ENCODE data around the gene UGT1A9. TPM values are rescaled to one million over a fixed set of nuclear protein-coding genes. Genes with fewer than 3 reads are reported as not detected.
"Not testable (repeated sequence)": the region's sequence is repeated elsewhere in the genome, so short reads cannot be mapped to it uniquely, and the experiment has no call there.

Gene UGT1A9
- total and polyA plus RNA-seq, 2 donors: 0.09 to 0.27 TPM

GRCh38 chr2:233654501-233654900, 17.2 kb upstream of the UGT1A9 start:
- Histone ChIP-seq H3K27ac (ENCODE audit: low read depth in 1 of 2, low read length in 1 of 2) (no peak overlapping the region), H3K9me3 (ENCODE audit: control insufficient read depth in 2 of 2, insufficient read depth in 1 of 2, low read length in 1 of 2) (no peaks in the 10 kb centered on the region), H3K4me1 (ENCODE audit: control insufficient read depth in 2 of 2, insufficient read depth in 2 of 2, low read length in 2 of 2) (no peaks in the 10 kb centered on the region), H3K27me3 (ENCODE audit: control insufficient read depth in 2 of 2, insufficient read depth in 1 of 2, low read length in 1 of 2) (no peaks in the 10 kb centered on the region), H3K4me3 (ENCODE audit: low read length in 2 of 2) (no peak overlapping the region), H3K36me3 (ENCODE audit: control insufficient read depth in 2 of 2, insufficient read depth in 2 of 2, low read length in 1 of 2) (no peaks in the 10 kb centered on the region)
- 74% methylated on average over 6 of the region's 6 CpGs for WGBS
- no peak for DNase-seq (ENCODE audit: low read depth in 6 of 9, low spot score in 9 of 9)

DNA sequence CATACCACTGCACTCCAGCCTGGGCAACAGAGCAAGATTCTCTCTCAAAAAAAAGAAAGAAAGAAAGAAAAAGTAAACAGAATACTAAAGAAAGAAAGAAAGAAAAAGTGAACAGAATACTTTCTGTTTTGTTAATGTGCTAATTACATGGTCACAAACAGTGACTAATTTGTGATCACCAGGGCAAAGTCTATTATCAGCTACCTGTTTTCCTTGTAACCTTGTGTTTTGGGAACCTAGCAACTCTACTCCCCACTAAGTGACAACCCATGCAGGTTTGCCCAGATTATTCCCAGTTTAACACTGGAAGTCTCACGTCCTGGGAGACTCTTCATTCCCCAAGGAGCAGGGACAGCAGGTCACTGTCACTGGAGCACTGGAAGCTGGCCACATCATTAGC, 16.7 kb upstream of the UGT1A9 start:
- H3K27ac ChIP-seq (ENCODE audit: low read depth in 1 of 2, low read length in 1 of 2): no peak overlapping the region
- no peaks in the 10 kb centered on the region for H3K9me3 ChIP-seq (ENCODE audit: control insufficient read depth in 2 of 2, insufficient read depth in 1 of 2, low read length in 1 of 2)
- no peaks in the 10 kb centered on the region for H3K4me1 ChIP-seq (ENCODE audit: control insufficient read depth in 2 of 2, insufficient read depth in 2 of 2, low read length in 2 of 2)

GRCh38 chr2:233655943-233656342, 15.8 kb upstream of the UGT1A9 start:
- DNase-seq (ENCODE audit: low read depth in 6 of 9, low spot score in 9 of 9); H3K4me3 ChIP-seq (ENCODE audit: low read length in 2 of 2); H3K9me3 ChIP-seq (ENCODE audit: control insufficient read depth in 2 of 2, insufficient read depth in 1 of 2, low read length in 1 of 2); H3K4me1 ChIP-seq (ENCODE audit: control insufficient read depth in 2 of 2, insufficient read depth in 2 of 2, low read length in 2 of 2); H3K27ac ChIP-seq (ENCODE audit: low read depth in 1 of 2, low read length in 1 of 2); H3K27me3 ChIP-seq (ENCODE audit: control insufficient read depth in 2 of 2, insufficient read depth in 1 of 2, low read length in 1 of 2); H3K36me3 ChIP-seq (ENCODE audit: control insufficient read depth in 2 of 2, insufficient read depth in 2 of 2, low read length in 1 of 2): not testable (repeated sequence)
- 99% methylated on average over 3 of the region's 3 CpGs for WGBS

More for the DNA sequence above, 16.7 kb upstream of the UGT1A9 start:
- no peak for DNase-seq (ENCODE audit: low read depth in 6 of 9, low spot score in 9 of 9)
- no peaks in the 10 kb centered on the region for H3K27me3 ChIP-seq (ENCODE audit: control insufficient read depth in 2 of 2, insufficient read depth in 1 of 2, low read length in 1 of 2)
- H3K4me3 ChIP-seq (ENCODE audit: low read length in 2 of 2): no peak overlapping the region
- WGBS: 83% methylated on average over 1 of the region's 1 CpG
- H3K36me3 ChIP-seq (ENCODE audit: control insufficient read depth in 2 of 2, insufficient read depth in 2 of 2, low read length in 1 of 2): no peaks in the 10 kb centered on the region

DNA sequence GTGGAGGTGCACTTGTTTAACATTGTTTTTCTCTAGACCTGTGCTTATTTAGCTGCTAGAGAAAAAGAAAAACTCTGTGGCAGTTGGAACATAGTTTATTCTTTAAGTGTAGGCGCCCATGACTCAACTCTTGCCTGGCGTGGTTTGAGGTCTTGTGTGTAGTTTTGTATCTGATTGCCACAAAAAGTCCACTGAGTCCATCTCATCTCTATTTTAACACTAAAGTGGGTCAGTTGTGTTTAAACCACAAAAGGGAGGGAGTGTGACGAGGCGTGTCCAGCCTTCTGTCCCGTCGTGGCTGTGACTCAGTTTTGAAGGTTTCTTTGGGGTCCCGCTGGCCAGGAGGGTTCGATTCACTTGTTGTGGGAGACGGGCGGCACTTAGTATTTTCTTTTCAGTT, 15.3 kb upstream of the UGT1A9 start:
- no peak overlapping the region for H3K27ac ChIP-seq (ENCODE audit: low read depth in 1 of 2, low read length in 1 of 2)
- no peaks in the 10 kb centered on the region for H3K9me3 ChIP-seq (ENCODE audit: control insufficient read depth in 2 of 2, insufficient read depth in 1 of 2, low read length in 1 of 2)
- DNase-seq (ENCODE audit: low read depth in 6 of 9, low spot score in 9 of 9): no peak
- H3K4me1 ChIP-seq (ENCODE audit: control insufficient read depth in 2 of 2, insufficient read depth in 2 of 2, low read length in 2 of 2): no peaks in the 10 kb centered on the region
- no peak overlapping the region for H3K4me3 ChIP-seq (ENCODE audit: low read length in 2 of 2)
- 98% methylated on average over 10 of the region's 10 CpGs for WGBS
- no peaks in the 10 kb centered on the region for H3K27me3 ChIP-seq (ENCODE audit: control insufficient read depth in 2 of 2, insufficient read depth in 1 of 2, low read length in 1 of 2)
- H3K36me3 ChIP-seq (ENCODE audit: control insufficient read depth in 2 of 2, insufficient read depth in 2 of 2, low read length in 1 of 2): no peaks in the 10 kb centered on the region

GRCh38 chr2:233658610-233659009, 13.1 kb upstream of the UGT1A9 start:
- H3K4me1 ChIP-seq (ENCODE audit: control insufficient read depth in 2 of 2, insufficient read depth in 2 of 2, low read length in 2 of 2): no peaks in the 10 kb centered on the region
- H3K4me3 ChIP-seq (ENCODE audit: low read length in 2 of 2): no peak overlapping the region
- no peaks in the 10 kb centered on the region for H3K27me3 ChIP-seq (ENCODE audit: control insufficient read depth in 2 of 2, insufficient read depth in 1 of 2, low read length in 1 of 2)
- no peak overlapping the region for H3K27ac ChIP-seq (ENCODE audit: low read depth in 1 of 2, low read length in 1 of 2)
- no peak for DNase-seq (ENCODE audit: low read depth in 6 of 9, low spot score in 9 of 9)
- H3K36me3 ChIP-seq (ENCODE audit: control insufficient read depth in 2 of 2, insufficient read depth in 2 of 2, low read length in 1 of 2): no peaks in the 10 kb centered on the region
- H3K9me3 ChIP-seq (ENCODE audit: control insufficient read depth in 2 of 2, insufficient read depth in 1 of 2, low read length in 1 of 2): no peaks in the 10 kb centered on the region

DNA sequence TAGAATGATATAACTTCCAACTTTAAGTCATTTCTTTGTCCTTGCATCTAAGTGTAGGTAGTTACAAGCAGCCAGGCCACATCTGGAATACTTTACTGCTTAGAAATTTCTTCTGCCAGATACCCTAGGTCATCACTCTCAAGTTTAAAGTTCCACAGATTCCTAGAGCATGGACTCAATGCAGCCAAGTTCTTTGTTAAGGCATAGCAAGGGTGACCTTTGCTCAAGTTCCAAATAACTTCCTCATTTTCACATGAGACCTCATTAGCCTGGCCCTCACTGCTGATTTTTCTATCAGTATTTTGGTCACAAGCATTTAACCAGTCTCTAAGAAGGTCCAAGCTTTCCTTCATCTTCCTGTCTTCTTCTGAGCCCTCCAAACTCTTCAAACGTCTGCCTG, 7.8 kb upstream of the UGT1A9 start:
- no peaks in the 10 kb centered on the region for H3K36me3 ChIP-seq (ENCODE audit: control insufficient read depth in 2 of 2, insufficient read depth in 2 of 2, low read length in 1 of 2)
- DNase-seq (ENCODE audit: low read depth in 6 of 9, low spot score in 9 of 9): no peak
- WGBS: 85% methylated on average over 1 of the region's 1 CpG
- no peaks in the 10 kb centered on the region for H3K4me1 ChIP-seq (ENCODE audit: control insufficient read depth in 2 of 2, insufficient read depth in 2 of 2, low read length in 2 of 2)
- no peaks in the 10 kb centered on the region for H3K27me3 ChIP-seq (ENCODE audit: control insufficient read depth in 2 of 2, insufficient read depth in 1 of 2, low read length in 1 of 2)
- no peaks in the 10 kb centered on the region for H3K9me3 ChIP-seq (ENCODE audit: control insufficient read depth in 2 of 2, insufficient read depth in 1 of 2, low read length in 1 of 2)
- H3K27ac ChIP-seq (ENCODE audit: low read depth in 1 of 2, low read length in 1 of 2): no peak overlapping the region
- H3K4me3 ChIP-seq (ENCODE audit: low read length in 2 of 2): no peak overlapping the region

- Histone ChIP-seq H3K27me3 (ENCODE audit: control insufficient read depth in 2 of 2, insufficient read depth in 1 of 2, low read length in 1 of 2) (no peaks in the 10 kb centered on the region), H3K9me3 (ENCODE audit: control insufficient read depth in 2 of 2, insufficient read depth in 1 of 2, low read length in 1 of 2) (no peaks in the 10 kb centered on the region), H3K27ac (ENCODE audit: low read depth in 1 of 2, low read length in 1 of 2) (peak overlapping the region in 1 of 2 donors; percentile 4), H3K4me1 (ENCODE audit: control insufficient read depth in 2 of 2, insufficient read depth in 2 of 2, low read length in 2 of 2) (no peaks in the 10 kb centered on the region), H3K36me3 (ENCODE audit: control insufficient read depth in 2 of 2, insufficient read depth in 2 of 2, low read length in 1 of 2) (no peaks in the 10 kb centered on the region), H3K4me3 (ENCODE audit: low read length in 2 of 2) (no peak overlapping the region)
- 97% methylated on average over 4 of the region's 4 CpGs for WGBS
- no peak for DNase-seq (ENCODE audit: low read depth in 6 of 9, low spot score in 9 of 9)
Measured at GRCh38 chr2:233668605-233669260, 3.0 kb upstream of the UGT1A9 start.

DNA sequence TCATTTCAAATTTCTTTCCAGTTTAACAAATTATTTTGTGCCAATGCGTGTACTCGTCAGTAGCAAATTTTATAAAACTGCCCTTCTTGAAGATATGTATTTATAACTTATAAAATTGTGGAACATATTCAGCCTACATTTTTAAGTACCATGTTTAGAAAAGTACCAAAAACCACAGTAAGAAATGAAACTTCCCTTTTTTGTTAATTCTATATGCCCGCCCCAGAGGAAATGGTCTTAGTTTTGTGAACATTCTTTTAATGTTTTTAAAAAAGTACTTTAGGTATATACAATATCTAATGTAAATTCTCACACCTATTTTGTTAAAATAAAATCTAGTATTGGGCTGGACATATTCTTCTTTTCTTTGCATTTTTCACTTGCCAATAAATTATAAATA, 1.2 kb downstream of the UGT1A9 start:
- WGBS: 60% methylated on average over 3 of the region's 3 CpGs
- no peak overlapping the region for H3K4me3 ChIP-seq (ENCODE audit: low read length in 2 of 2)
- no peaks in the 10 kb centered on the region for H3K36me3 ChIP-seq (ENCODE audit: control insufficient read depth in 2 of 2, insufficient read depth in 2 of 2, low read length in 1 of 2)
- H3K4me1 ChIP-seq (ENCODE audit: control insufficient read depth in 2 of 2, insufficient read depth in 2 of 2, low read length in 2 of 2): no peaks in the 10 kb centered on the region
- H3K9me3 ChIP-seq (ENCODE audit: control insufficient read depth in 2 of 2, insufficient read depth in 1 of 2, low read length in 1 of 2): no peaks in the 10 kb centered on the region
- no peak overlapping the region for H3K27ac ChIP-seq (ENCODE audit: low read depth in 1 of 2, low read length in 1 of 2)
- H3K27me3 ChIP-seq (ENCODE audit: control insufficient read depth in 2 of 2, insufficient read depth in 1 of 2, low read length in 1 of 2): no peaks in the 10 kb centered on the region
- DNase-seq (ENCODE audit: low read depth in 6 of 9, low spot score in 9 of 9): no peak

- no peak for DNase-seq (ENCODE audit: low read depth in 6 of 9, low spot score in 9 of 9)
- Histone ChIP-seq H3K36me3 (ENCODE audit: control insufficient read depth in 2 of 2, insufficient read depth in 2 of 2, low read length in 1 of 2) (no peaks in the 10 kb centered on the region), H3K9me3 (ENCODE audit: control insufficient read depth in 2 of 2, insufficient read depth in 1 of 2, low read length in 1 of 2) (no peaks in the 10 kb centered on the region), H3K27ac (ENCODE audit: low read depth in 1 of 2, low read length in 1 of 2) (peak overlapping the region in 1 of 2 donors; percentile 37), H3K4me3 (ENCODE audit: low read length in 2 of 2) (no peak overlapping the region), H3K4me1 (ENCODE audit: control insufficient read depth in 2 of 2, insufficient read depth in 2 of 2, low read length in 2 of 2) (no peaks in the 10 kb centered on the region), H3K27me3 (ENCODE audit: control insufficient read depth in 2 of 2, insufficient read depth in 1 of 2, low read length in 1 of 2) (no peaks in the 10 kb centered on the region)
Measured at GRCh38 chr2:233673896-233674295, 2.2 kb downstream of the UGT1A9 start.

DNA sequence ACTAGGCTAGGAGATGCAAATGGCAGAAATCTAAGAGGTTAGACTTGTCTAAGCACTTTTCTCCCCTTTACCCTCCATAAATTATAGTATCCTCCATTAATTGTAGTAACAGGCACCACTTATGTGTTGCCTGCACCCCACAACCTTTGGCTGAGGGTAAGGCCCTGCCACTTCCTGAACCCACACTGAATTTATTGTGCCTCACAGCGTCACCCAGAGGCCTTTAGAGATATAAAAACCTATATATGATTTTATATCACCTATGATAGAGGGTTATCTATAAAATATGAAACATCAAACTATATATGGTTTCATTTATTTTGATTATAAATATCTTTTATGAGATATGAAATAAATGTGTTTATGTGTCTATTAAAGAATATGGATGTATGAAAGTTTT, 2.6 kb downstream of the UGT1A9 start:
- no peaks in the 10 kb centered on the region for H3K27me3 ChIP-seq (ENCODE audit: control insufficient read depth in 2 of 2, insufficient read depth in 1 of 2, low read length in 1 of 2)
- no peaks in the 10 kb centered on the region for H3K36me3 ChIP-seq (ENCODE audit: control insufficient read depth in 2 of 2, insufficient read depth in 2 of 2, low read length in 1 of 2)
- H3K4me1 ChIP-seq (ENCODE audit: control insufficient read depth in 2 of 2, insufficient read depth in 2 of 2, low read length in 2 of 2): no peaks in the 10 kb centered on the region
- no peaks in the 10 kb centered on the region for H3K9me3 ChIP-seq (ENCODE audit: control insufficient read depth in 2 of 2, insufficient read depth in 1 of 2, low read length in 1 of 2)
- peak overlapping the region in 1 of 2 donors; percentile 37 for H3K27ac ChIP-seq (ENCODE audit: low read depth in 1 of 2, low read length in 1 of 2)
- 86% methylated on average over 1 of the region's 1 CpG for WGBS
- H3K4me3 ChIP-seq (ENCODE audit: low read length in 2 of 2): no peak overlapping the region
- no peak for DNase-seq (ENCODE audit: low read depth in 6 of 9, low spot score in 9 of 9)

Data from thymus (tissue), 11 donors.